ENCODE results near the gene PLEKHA7.

DNA sequence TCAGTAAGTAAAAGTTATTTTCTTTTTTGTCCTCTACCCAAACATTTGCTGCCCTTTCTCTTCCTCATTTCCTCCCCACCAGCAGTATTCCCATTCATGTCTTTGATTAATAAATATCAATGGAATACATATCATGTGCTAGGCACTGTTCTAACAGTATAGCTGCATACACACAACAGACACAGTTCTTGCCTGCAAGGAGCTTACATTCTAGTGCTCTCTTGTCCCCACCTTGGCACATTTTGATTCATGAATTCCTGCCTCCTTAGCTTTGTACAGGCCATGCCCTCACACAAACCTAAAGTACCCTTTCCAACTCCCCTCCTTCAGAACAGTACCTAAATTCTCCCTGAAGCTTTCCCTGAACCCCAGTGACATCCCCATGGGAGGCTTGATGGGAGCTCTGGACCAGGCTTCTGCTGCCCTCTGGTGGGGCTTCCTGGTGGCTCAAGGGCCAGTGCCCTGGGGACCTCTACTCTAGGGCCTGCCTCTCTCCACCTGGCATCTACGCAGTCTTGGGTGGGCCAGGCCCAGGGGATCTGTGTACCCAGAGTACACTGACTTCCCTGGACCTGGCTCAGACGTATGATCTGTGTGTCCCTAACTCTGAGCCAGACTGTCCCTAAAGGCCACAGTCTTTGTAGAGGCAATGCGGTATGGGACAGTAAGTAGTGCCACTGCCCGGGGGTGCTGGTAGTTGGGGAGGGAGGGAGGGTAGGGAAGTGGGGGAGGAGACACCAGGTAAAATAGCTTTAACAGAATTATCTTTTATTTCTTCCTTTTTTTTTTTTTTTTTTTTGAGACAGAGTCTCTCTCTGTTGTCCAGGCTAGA, 49.2 kb upstream of the PLEKHA7 start:
- TF ChIP-seq CTCF (IDR thresholded peaks at IDR 0.05 in 4 of 5, conservative IDR thresholded peaks at IDR 0.05 in 1 of 5) (peak; percentile 48 to 85 (median 77)), POLR2A (IDR thresholded peaks at IDR 0.05) (no peak)
